Activated CD4-positive, alpha-beta T cell treated with anti-CD3 and anti-CD28 coated beads, Interleukin-2, Interleukin-4, amounts not matched to agents 100 ng/mL and 50 ng/mL, durations not matched to agents 16 hours and 8 hours (primary cell): Measurements from ENCODE around the gene MLST8.
"Not testable (repeated sequence)": the region's sequence is repeated elsewhere in the genome, so short reads cannot be mapped to it uniquely, and the experiment has no call there.

Experiments used
- DNase-seq: peaks from one replicate; pipeline ENCODE4 v3.0.0-alpha.2; 2020; ENCODE audit warnings: low spot score

MLST8 gene

GRCh38 chr16:2190659-2191445 is 14.4 kb upstream of the MLST8 start:
- DNase-seq: no peak

DNA sequence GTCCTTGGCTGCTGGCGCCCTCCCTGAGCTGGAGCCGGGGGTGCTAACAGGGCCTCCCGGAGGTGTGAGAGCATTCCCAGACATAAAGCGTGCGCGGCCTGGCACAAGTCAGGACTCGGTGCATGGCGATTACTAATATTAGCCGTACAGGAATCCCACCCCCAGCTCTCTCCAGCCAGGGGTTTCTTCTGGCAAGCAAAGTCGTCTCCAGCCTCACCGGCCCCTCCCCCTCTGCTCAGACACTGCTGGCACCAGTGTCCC is 13.9 kb upstream of the MLST8 start:
- DNase-seq: no peak

DNA sequence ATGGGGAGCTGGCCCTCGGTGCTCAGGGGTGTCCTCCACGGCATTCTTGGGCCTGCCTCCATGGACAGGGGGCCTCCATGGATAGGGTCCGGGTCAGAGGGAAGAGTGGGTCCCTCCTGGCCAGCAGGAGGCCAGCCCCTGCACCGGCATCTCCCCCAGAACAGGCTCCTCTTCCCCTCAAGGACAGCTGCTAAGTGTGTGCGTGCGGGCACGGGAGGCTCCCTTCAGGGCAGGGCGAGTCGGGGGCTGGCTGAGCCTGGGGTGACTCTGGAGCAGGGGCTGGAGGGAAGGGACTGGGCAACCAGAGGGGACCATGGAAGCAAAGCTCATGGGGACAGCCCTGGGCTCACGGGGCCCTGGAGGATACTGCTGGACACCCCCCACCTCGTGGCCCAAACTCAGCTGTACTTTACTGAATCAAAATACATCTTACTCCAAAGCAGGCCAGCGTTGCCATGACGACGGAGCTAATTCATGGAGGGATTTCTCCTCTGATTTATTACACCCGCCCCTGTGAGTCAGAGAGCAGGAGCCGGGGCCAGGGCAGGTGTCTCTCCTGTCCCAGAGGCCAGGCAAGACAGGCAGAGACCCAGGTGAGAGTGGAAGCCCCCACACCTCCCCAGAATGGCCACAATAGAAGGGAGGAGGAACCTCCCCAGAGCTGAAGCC is 11.0 kb upstream of the MLST8 start:
- DNase-seq: no peak

GRCh38 chr16:2194852-2195321 is 10.4 kb upstream of the MLST8 start:
- DNase-seq: no peak

- no peak for DNase-seq
Measured at GRCh38 chr16:2195322-2196161, 9.7 kb upstream of the MLST8 start.

- no peak for DNase-seq
Measured at GRCh38 chr16:2196162-2196980, 8.9 kb upstream of the MLST8 start, which contains the start of gene CASKIN1. Gene CASKIN1, minus strand, starts transcription at chr16:2196605. Its CDS starts 173 bp downstream, at chr16:2196432.

DNA sequence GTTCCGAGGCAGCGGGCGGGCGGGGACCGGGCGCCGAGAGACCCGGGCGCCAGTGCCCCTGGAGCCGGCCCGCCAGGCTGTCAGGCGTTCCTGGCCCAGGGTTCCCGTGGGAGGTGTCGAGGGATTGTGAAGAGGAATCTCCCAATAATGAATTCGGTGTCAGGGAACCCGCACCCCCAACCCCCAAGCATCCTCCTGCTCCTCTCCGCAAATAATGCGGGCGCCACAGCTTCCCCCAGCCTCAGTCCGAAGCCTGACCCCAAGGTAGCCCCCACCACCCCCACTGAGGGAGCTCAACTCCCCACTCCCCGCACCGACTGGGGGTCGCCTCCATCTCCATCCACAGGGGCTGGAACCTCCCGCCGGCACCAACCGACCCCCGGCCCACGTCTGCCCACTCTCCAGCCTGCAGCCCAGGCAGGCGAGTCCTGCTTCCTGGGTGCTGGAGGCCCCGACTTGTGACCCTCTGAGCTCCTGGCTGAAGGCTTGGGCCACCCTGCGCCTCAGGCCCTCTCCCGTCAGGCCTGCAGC is 8.2 kb upstream of the MLST8 start:
- no peak for DNase-seq

DNA sequence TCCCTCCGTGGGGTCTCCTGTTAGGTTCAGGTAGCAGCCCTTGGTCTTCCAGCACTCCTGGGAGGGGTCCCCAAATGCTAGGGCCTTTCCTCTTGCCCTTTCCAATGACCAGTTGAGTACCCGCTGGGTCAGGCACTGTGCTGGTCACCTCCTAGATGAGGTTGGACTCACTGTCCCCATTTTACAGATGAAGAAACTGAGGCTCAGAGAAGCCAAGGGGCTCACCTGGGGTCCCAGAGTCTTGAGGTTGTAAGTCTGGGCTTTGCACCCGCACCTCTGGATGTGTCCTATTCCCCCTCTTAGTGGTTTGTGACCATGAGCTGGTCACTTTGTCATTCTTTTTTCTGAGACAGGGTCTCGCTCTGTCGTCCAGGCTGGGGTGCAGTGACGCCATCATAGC is 7.5 kb upstream of the MLST8 start:
- no peak for DNase-seq

DNA sequence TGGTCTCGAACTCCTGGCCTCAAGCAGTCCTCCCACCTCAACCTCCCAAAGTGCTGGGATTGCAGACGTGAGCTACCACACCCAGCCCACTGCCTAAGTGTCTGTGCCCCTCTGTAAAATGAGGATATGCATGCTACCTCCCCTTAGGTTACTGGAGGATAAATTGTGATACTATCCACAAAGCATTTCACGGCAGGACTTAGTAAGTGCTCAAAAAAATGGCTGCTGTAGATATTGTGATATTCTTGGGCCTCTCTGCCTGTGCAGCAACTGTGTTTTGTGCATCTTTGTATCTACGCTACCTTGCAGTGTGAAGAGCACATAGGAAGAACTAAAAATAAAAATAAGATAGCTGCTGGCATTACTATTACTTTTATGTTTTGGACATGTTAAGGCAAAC is 7.0 kb upstream of the MLST8 start:
- DNase-seq: no peak

DNA sequence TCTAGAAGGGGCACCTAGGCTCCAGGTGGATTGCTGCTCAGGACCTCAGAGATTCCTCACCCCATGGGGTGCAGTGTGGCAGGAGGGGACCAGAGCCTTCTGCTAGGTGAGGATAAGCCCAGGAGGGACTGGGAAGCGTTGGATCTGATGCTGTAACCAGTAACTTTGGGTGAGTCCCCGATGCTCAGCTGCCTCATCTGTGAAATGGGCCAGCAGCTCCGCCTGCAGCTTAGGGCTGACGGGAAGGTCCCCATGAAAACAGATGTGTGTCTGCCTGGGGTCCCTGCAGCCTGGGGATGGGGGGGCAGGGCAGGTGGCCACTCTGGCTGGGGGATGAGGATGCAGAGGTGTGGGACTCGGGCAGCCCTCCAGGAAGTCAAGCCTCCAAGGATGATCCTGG is 6.2 kb upstream of the MLST8 start:
- no peak for DNase-seq

DNA sequence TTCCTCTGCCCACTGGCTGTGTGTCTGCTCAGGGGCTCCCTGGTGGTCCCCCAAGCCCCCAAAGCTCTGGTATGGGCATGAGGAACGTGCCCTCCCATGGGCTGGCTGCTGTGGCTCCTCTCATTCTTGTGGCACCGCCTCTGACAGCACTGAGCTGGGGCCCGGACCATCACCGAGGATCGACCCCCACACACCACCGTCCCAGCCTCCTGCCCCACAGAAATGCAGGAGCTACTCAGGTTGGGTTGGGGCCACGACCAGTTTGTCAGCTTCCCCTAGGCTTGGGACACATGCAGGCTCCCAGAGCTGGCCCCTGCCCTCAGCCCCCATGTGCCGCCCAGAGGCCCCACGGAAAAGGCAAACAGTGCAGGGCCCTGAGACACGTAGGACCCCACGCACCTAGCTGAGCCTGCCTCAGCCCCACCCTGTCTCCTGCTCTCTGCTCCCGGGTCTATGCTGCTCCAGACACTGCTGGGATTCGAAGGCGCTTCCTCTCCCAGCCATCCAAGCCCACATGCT is 5.6 kb upstream of the MLST8 start:
- DNase-seq: no peak

DNA sequence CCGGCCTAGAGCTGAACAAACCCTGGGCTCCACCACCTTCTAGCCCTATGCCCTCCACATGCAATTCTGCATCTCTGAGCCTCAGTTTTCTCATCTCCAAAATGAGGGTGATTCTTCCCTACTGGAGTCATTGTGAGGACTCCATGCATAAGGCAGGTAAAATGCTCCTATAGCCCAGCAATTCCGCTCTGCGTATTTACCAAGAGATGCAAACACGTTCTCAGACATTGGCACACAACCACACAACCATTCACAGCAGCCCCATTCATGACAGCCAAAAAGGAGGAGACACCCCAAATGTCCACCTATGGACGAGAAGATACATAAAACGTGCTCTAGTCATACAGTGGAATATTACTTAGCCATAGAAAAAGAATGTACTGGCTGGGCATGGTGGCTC is 4.9 kb upstream of the MLST8 start:
- no peak for DNase-seq

- not testable (repeated sequence) for DNase-seq
Measured at GRCh38 chr16:2203119-2203688, 2.0 kb upstream of the MLST8 start.

DNA sequence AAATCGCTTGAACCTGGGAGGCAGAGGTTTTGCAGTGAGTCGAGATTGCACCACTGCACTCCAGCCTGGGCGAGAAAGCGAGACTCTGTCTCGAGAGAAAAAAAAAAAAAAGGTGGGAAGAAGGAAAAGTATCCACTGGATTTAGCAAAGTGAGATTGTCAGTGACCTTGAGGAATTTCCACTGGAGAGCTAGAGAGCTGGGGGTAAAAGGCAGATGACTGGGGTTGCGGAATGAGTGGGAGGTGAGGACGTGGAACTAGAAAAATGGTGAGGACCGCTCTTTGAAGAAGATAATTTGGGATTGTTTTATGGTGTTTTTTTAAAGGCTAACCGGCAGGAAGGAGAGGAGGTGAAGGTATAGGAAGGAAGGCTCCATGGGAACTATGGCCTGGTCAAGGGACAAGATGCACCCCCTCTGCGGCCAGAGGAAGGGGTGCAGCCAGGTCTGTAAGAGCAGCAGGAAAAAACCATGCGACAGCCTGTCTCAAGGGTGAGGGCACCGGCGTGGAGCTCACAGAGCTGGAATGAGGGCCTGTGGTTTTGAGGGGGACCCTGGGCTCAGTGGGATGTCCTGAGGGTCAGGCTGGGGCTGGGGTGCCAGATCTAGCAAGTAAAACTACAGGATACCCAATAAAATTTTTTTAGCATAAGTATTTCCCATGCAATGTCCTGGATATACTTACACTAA is 694 bp upstream of the MLST8 start:
- DNase-seq: no peak

- no peak for DNase-seq
Measured at GRCh38 chr16:2205967-2206313, 686 bp downstream of the MLST8 start.

- no peak for DNase-seq
Measured at GRCh38 chr16:2206420-2206779, 1.1 kb downstream of the MLST8 start.

GRCh38 chr16:2206780-2207433 is 1.7 kb downstream of the MLST8 start:
- DNase-seq: no peak

- no peak for DNase-seq
Measured at GRCh38 chr16:2207872-2208271, 2.6 kb downstream of the MLST8 start.

- DNase-seq: no peak
Measured at GRCh38 chr16:2208308-2208707, 3.1 kb downstream of the MLST8 start.

- no peak for DNase-seq
Measured at GRCh38 chr16:2208772-2209171, 3.5 kb downstream of the MLST8 start.
